ENCODE data around the gene ZNF766.
"Not testable (repeated sequence)": the region's sequence is repeated elsewhere in the genome, so short reads cannot be mapped to it uniquely, and the experiment has no call there.

ZNF766 gene

DNA sequence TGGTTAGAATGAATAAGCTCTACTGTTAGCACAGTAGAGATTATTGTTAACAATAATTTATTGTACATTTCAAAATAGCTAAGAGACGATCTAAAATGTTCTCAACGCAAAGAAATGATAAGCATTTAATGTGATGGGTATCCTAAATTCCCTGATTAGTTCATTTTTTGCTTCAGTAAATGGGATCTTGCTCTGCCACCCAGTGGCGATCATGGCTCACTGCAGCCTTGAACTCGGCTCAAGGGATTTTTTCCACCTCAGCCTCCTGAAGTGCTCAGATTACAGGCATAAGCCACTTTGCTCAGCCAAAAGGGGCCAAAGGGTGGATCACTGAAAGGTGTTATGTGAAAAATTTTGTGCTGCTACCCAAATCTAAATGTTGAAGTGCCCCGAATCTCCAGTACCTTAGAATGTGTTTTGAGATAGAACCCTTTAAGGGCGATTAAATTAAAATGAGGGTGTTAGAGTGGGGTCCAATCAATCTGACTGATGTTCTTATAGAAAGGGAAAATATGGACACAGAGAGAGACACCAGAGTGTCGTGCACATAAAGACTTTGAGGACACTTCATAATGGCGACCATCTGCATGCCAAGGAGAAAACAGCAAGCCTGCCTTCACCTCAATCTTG, 31.5 kb upstream of the ZNF766 start:
- H3K27ac ChIP-seq, result no peak overlapping the region
- TF ChIP-seq, protein P1, sequence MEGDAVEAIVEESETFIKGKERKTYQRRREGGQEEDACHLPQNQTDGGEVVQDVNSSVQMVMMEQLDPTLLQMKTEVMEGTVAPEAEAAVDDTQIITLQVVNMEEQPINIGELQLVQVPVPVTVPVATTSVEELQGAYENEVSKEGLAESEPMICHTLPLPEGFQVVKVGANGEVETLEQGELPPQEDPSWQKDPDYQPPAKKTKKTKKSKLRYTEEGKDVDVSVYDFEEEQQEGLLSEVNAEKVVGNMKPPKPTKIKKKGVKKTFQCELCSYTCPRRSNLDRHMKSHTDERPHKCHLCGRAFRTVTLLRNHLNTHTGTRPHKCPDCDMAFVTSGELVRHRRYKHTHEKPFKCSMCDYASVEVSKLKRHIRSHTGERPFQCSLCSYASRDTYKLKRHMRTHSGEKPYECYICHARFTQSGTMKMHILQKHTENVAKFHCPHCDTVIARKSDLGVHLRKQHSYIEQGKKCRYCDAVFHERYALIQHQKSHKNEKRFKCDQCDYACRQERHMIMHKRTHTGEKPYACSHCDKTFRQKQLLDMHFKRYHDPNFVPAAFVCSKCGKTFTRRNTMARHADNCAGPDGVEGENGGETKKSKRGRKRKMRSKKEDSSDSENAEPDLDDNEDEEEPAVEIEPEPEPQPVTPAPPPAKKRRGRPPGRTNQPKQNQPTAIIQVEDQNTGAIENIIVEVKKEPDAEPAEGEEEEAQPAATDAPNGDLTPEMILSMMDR (conservative IDR thresholded peaks at IDR 0.05), result peak; percentile 92
- no peak for TF ChIP-seq ZFX (IDR thresholded peaks at IDR 0.05)

GRCh38 chr19:52244021-52244420, 25.4 kb upstream of the ZNF766 start:
- TF ChIP-seq, protein P1 (conservative IDR thresholded peaks at IDR 0.05), result no peak
- TF ChIP-seq ZFX (IDR thresholded peaks at IDR 0.05), result no peak
- H3K27ac ChIP-seq, result no peak overlapping the region

GRCh38 chr19:52248241-52248640, 21.1 kb upstream of the ZNF766 start:
- TF ChIP-seq, protein P1 (conservative IDR thresholded peaks at IDR 0.05), result peak; percentile 68
- TF ChIP-seq ZFX (IDR thresholded peaks at IDR 0.05), result no peak
- no peak overlapping the region for H3K27ac ChIP-seq

- TF ChIP-seq, protein P1 (conservative IDR thresholded peaks at IDR 0.05), result no peak
- TF ChIP-seq ZFX (IDR thresholded peaks at IDR 0.05), result no peak
- no peak overlapping the region for H3K27ac ChIP-seq
These were observed 11.0 kb upstream of the ZNF766 start for GRCh38 chr19:52258426-52258825.

DNA sequence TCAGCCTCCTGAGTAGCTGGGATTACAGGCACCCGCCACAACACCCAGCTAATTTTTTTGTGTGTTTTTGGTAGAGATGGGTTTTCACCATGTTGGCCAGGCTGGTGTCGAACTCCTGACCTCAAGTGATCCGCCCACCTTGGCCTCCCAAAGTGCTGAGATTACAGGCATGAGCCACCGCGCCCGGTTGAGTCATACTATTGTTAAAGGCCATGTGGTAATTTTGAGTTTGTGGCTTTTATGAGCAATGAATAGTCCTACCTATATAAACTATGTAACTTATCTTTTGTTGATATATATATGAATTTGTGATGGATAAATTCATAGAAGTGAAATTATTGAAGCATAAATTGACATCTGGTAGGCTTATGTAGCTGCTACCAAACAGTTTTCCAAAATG, 3.8 kb upstream of the ZNF766 start:
- not testable (repeated sequence) for H3K27ac ChIP-seq

DNA sequence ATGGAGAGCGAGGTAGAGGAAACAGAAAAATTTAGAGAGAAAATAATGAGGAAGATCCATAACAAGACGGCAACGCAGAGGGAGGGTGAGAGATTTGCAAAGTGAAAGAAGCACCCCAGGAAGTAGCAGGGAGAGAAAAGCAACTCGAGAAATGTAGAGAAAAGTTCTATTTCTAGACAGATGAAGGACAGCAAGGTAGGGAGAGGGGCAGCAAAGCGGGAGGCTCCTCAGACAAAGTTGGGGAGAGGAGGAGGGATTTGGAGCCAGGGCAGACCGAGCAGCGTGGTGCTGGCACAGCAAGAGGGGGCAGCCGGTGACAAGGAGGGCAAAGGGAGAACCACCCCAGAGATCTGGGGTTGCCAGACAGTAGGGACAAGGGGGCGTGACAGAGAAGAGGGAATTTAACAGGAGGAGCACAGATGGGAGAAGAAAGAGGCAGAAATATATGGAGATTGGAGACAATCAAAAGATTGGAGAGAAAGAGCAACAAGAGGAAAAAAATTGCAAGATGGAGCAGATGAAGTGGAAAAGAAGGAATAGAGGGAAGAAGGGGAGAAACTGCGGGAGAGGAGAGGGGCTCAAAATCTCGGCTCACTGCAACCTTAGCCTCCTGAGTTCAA, 989 bp downstream of the ZNF766 start:
- TF ChIP-seq, protein P1 (conservative IDR thresholded peaks at IDR 0.05), result no peak
- TF ChIP-seq ZFX (IDR thresholded peaks at IDR 0.05), result no peak
- peak overlapping the region; percentile 93 for H3K27ac ChIP-seq

- H3K27ac ChIP-seq, result no peak overlapping the region
- TF ChIP-seq ZFX (IDR thresholded peaks at IDR 0.05), result no peak
- TF ChIP-seq, protein P1 (conservative IDR thresholded peaks at IDR 0.05), result no peak
These were observed 3.9 kb downstream of the ZNF766 start for GRCh38 chr19:52273301-52273700.

DNA sequence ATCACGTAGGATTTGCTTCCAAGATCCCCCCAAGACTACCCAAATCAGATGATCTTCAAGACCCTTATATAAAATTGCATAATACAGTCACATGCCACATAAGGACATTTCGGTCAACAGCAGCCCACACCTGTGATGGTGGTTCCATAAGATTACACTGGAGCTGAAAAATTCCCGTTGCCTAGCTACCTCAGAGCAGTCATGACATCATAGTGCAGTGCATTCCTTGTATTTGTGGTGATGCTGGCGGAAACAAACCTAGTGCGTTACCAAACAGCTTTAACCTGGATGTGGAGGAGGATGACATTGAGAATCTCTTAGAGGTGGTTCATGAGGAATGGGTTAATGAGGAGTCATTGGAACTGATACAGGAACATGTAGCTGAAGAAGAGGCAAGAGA, 4.8 kb downstream of the ZNF766 start:
- TF ChIP-seq, protein P1 (conservative IDR thresholded peaks at IDR 0.05), result no peak
- TF ChIP-seq ZFX (IDR thresholded peaks at IDR 0.05), result no peak
- H3K27ac ChIP-seq, result no peak overlapping the region
